ENCODE results near the gene FRMD4A.

Gene FRMD4A

DNA sequence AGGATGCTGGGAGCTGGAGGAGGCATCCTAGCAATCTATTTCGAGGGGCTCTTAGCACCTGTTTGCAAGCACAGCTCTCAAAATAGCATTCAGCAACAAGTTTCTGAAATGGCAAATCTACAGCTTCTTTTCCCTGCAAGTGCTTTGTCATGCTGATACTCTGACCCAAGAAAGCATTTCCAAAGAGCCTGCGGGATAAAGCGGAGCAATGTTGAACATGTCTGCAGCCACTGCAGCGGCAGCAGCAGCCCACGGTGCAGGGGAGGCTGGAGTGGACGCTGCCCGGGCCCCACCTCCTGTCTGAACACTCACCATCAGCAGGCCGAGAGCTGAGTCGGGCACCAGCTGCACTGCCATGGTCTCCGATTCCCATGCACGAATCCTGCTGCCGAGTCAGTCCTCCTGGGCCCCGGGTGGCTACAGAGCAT, 964 bp downstream of the FRMD4A start:
- Histone ChIP-seq H3K36me3 (ENCODE audit: insufficient read depth, low read length) (no peaks in the 10 kb centered on the region), H3K4me3 (ENCODE audit: low read depth in 1 of 2, low read length in 2 of 2) (no peak overlapping the region), H3K79me2 (ENCODE audit: insufficient read depth, low read length) (no peaks in the 10 kb centered on the region), H3K4me1 (ENCODE audit: insufficient read depth, low read length) (no peaks in the 10 kb centered on the region), H3K4me2 (ENCODE audit: insufficient read depth, low read length) (no peak overlapping the region), H3K27me3 (ENCODE audit: insufficient read depth, low read length, poor library complexity) (peaks cover 20% of the 10 kb centered on the region), H3K9me3 (ENCODE audit: insufficient read depth, low read length, severe bottlenecking) (no peaks in the 10 kb centered on the region), H4K20me1 (ENCODE audit: insufficient read depth, low read length) (no peaks in the 10 kb centered on the region), H3K27ac (ENCODE audit: low read length) (no peak overlapping the region), H2AFZ (ENCODE audit: low read depth, low read length) (no peak overlapping the region), H3K9ac (ENCODE audit: low read depth, low read length) (no peak overlapping the region)
- ATAC-seq (ENCODE audit: insufficient read depth, low read depth) (no peak), DNase-seq (no peak)
- TF ChIP-seq EZH2 (IDR thresholded peaks at IDR 0.05; ENCODE audit: borderline replicate concordance, low read depth, low read length, severe bottlenecking): no peak
- TF ChIP-seq, protein P1, sequence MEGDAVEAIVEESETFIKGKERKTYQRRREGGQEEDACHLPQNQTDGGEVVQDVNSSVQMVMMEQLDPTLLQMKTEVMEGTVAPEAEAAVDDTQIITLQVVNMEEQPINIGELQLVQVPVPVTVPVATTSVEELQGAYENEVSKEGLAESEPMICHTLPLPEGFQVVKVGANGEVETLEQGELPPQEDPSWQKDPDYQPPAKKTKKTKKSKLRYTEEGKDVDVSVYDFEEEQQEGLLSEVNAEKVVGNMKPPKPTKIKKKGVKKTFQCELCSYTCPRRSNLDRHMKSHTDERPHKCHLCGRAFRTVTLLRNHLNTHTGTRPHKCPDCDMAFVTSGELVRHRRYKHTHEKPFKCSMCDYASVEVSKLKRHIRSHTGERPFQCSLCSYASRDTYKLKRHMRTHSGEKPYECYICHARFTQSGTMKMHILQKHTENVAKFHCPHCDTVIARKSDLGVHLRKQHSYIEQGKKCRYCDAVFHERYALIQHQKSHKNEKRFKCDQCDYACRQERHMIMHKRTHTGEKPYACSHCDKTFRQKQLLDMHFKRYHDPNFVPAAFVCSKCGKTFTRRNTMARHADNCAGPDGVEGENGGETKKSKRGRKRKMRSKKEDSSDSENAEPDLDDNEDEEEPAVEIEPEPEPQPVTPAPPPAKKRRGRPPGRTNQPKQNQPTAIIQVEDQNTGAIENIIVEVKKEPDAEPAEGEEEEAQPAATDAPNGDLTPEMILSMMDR (IDR thresholded peaks at IDR 0.05; ENCODE audit: borderline replicate concordance, extremely low read depth, low read length, poor library complexity, severe bottlenecking): no peak

DNA sequence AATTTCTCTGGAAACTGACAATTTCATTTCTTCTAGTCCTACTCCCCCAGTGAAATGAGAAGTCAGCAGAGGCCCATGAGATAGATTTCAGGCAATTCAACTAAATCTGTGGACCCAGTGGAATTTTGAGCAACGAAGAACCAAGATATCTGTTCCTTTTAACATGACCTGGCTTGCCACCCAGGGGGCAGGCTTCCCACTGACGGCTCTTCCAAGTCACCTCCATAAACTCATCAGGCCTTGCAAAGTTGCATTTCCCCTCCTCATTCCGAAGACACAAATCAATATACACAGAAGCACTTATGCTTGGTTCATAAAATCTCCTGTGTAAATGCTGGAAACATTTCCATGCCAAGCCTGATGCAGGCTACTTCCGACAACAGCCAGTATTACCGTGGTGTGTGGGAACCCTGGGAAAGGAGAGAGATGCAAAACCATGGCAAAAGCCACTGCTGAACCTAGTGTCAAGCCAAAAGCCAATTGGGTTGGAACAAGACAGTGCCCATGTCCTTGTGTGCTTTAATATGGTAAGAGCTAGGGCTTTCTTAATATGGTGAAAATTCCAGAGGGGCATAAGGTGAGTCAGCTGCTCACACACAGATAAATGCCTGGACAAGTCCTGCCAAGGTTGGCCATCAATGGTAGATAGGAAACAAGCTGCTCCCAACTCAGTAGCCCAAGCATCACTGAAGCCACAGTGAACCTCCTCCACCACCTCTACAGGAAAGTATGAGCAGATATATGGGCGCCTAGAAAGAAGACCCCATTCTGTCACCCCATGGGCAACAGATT, 1.6 kb downstream of the FRMD4A start:
- ATAC-seq (ENCODE audit: insufficient read depth, low read depth): no peak
- TF ChIP-seq EZH2 (IDR thresholded peaks at IDR 0.05; ENCODE audit: borderline replicate concordance, low read depth, low read length, severe bottlenecking): no peak
- TF ChIP-seq, protein P1 (IDR thresholded peaks at IDR 0.05; ENCODE audit: borderline replicate concordance, extremely low read depth, low read length, poor library complexity, severe bottlenecking): no peak
- H2AFZ ChIP-seq (ENCODE audit: low read depth, low read length): no peak overlapping the region
- no peak overlapping the region for H3K4me2 ChIP-seq (ENCODE audit: insufficient read depth, low read length)
- no peak overlapping the region for H3K27ac ChIP-seq (ENCODE audit: low read length)
- no peaks in the 10 kb centered on the region for H4K20me1 ChIP-seq (ENCODE audit: insufficient read depth, low read length)
- H3K79me2 ChIP-seq (ENCODE audit: insufficient read depth, low read length): no peaks in the 10 kb centered on the region
- no peak overlapping the region for H3K4me3 ChIP-seq (ENCODE audit: low read depth in 1 of 2, low read length in 2 of 2)
- no peaks in the 10 kb centered on the region for H3K9me3 ChIP-seq (ENCODE audit: insufficient read depth, low read length, severe bottlenecking)
- H3K36me3 ChIP-seq (ENCODE audit: insufficient read depth, low read length): no peaks in the 10 kb centered on the region
- DNase-seq: no peak
- no peaks in the 10 kb centered on the region for H3K4me1 ChIP-seq (ENCODE audit: insufficient read depth, low read length)
- H3K27me3 ChIP-seq (ENCODE audit: insufficient read depth, low read length, poor library complexity): peaks cover 18% of the 10 kb centered on the region
- H3K9ac ChIP-seq (ENCODE audit: low read depth, low read length): no peak overlapping the region

DNA sequence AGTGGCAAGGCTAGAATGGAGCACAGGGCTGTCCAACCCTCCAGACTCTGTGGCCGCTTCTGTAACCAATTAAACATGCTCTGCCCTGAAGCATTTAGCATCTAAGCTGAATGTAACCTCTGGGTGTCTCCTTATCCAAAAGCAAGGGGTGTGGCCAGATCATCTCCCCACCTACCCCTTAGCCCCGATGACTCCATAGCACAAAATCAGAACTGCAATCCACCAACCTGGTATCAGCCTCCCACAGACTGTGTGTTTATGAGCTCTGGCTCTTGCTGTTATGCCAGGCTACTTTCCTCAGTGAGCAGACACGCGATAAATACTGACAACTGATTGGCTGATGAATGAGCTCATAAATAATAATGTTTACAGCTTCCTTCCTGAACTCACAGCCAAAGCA, 3.2 kb downstream of the FRMD4A start:
- Histone ChIP-seq H3K4me1 (ENCODE audit: insufficient read depth, low read length) (no peaks in the 10 kb centered on the region), H3K9ac (ENCODE audit: low read depth, low read length) (no peak overlapping the region), H2AFZ (ENCODE audit: low read depth, low read length) (no peak overlapping the region), H3K4me3 (ENCODE audit: low read depth in 1 of 2, low read length in 2 of 2) (no peak overlapping the region), H3K79me2 (ENCODE audit: insufficient read depth, low read length) (no peaks in the 10 kb centered on the region), H3K27me3 (ENCODE audit: insufficient read depth, low read length, poor library complexity) (peaks cover 18% of the 10 kb centered on the region), H3K27ac (ENCODE audit: low read length) (no peak overlapping the region), H3K36me3 (ENCODE audit: insufficient read depth, low read length) (no peaks in the 10 kb centered on the region), H3K4me2 (ENCODE audit: insufficient read depth, low read length) (no peak overlapping the region), H4K20me1 (ENCODE audit: insufficient read depth, low read length) (no peaks in the 10 kb centered on the region), H3K9me3 (ENCODE audit: insufficient read depth, low read length, severe bottlenecking) (no peaks in the 10 kb centered on the region)
- TF ChIP-seq, protein P1 (IDR thresholded peaks at IDR 0.05; ENCODE audit: borderline replicate concordance, extremely low read depth, low read length, poor library complexity, severe bottlenecking): no peak
- no peak for TF ChIP-seq EZH2 (IDR thresholded peaks at IDR 0.05; ENCODE audit: borderline replicate concordance, low read depth, low read length, severe bottlenecking)
- ATAC-seq (ENCODE audit: insufficient read depth, low read depth): no peak
- no peak for DNase-seq
